ENCODE results near the gene DGCR6L.
"Not testable (repeated sequence)": the region's sequence is repeated elsewhere in the genome, so short reads cannot be mapped to it uniquely, and the experiment has no call there.

DGCR6L gene

GRCh38 chr22:20310773-20311172, 9.1 kb downstream of the DGCR6L start:
- in situ Hi-C loops (cut with MboI; ENCODE audit: low sequenced_read_pairs): not testable (repeated sequence)

DNA sequence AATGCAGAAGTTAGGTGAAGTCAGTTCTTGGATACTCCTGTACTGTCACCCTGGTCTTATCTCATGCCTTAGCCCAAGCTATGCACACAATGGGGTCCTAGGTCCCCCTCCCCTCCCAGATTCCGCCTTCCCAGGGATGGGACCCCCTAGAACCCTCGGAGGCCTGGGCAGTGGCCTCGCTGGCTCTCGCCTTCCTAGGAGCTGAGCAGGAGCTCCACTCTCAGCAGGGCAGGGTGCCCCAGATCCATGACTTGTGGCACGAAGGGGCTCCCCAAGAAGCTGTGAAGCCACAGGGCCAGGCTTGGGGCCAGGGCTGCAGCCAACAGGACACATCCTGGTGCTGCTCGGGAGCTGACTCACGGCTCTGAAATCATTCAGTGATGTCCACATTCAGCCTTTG, 9.7 kb downstream of the DGCR6L start:
- in situ Hi-C loops (cut with MboI; ENCODE audit: low sequenced_read_pairs): not testable (repeated sequence)

DNA sequence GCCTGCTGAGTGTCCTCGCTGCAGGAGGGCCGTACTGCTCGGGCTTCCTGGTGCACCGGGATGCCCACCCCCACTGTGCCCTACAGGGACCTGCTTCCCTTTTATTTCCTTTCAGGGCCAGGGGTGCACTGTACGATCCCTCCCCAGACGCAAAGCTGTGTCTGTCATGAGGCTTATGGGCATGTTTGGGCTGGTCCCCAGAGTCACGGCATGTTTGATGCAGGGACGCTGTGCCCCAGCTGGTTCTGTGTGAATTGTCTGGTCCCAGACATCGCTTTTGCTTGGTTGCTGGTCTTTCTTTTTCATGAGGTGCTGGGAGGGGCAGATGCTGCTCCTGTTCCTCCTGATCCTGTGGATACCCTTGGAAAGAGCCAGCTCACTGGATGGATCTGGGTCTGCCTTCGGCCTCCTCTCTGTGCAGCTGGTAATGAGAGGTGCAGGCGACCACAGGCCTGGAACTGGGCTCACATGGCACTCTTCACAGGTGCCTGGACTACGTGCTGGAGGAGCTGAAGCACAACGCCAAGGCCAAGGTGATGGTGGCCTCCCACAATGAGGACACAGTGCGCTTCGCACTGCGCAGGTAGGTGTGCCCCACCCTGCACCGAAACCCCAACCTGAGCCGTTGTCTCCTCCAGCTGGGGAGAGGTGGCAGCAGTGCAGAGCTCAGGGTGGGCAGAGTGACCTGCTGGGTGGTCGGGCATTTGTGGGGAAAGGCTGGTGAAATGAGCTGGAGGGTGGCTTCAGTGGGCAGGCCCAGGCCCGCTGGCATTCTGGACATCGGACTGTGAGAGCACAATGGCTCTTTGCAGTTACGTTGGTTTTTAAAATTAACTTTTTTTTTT, 10.8 kb downstream of the DGCR6L start:
- in situ Hi-C loops (cut with MboI; ENCODE audit: low sequenced_read_pairs): not testable (repeated sequence)

- in situ Hi-C loops (cut with MboI; ENCODE audit: low sequenced_read_pairs): not testable (repeated sequence)
These were observed 12.1 kb downstream of the DGCR6L start for GRCh38 chr22:20307448-20308447.

DNA sequence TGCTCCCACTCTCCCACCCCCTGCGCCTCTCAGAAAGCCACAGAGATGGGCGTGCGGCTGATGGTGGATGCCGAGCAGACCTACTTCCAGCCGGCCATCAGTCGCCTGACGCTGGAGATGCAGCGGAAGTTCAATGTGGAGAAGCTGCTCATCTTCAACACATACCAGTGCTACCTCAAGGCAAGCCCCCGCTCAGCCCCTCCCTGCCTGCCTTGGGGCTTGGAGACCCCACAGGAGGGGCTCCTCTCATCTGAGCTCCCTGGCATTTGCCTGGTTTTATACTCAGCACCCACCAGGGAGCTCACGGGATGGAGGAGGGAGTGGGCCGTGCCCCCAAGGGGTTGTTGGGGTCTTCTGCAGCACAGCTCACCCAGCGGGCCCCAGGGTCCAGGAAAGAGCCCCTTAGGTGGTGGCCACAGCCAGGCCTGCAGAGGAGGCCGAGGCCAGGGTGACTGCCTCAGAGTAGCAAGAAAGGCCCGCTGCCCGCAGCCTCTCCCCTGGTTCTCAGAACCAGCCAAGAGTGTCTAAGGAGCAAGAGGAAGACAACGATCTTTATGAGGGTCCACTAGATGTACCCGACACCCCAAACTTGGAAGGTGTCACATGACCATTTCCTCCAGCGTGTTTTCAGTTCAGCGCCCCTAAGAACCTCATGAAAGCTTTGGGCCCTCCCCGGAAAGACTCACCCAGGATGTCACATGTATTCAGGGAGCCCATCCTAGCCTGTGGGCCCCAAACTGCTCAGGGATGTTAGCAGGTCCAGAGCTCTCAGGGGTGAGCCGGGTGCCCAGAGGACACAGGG, 13.0 kb downstream of the DGCR6L start:
- in situ Hi-C loops (cut with MboI; ENCODE audit: low sequenced_read_pairs): not testable (repeated sequence)

- in situ Hi-C loops (cut with MboI; ENCODE audit: low sequenced_read_pairs): no loop called here
These were observed 13.8 kb downstream of the DGCR6L start for GRCh38 chr22:20305894-20306645.

DNA sequence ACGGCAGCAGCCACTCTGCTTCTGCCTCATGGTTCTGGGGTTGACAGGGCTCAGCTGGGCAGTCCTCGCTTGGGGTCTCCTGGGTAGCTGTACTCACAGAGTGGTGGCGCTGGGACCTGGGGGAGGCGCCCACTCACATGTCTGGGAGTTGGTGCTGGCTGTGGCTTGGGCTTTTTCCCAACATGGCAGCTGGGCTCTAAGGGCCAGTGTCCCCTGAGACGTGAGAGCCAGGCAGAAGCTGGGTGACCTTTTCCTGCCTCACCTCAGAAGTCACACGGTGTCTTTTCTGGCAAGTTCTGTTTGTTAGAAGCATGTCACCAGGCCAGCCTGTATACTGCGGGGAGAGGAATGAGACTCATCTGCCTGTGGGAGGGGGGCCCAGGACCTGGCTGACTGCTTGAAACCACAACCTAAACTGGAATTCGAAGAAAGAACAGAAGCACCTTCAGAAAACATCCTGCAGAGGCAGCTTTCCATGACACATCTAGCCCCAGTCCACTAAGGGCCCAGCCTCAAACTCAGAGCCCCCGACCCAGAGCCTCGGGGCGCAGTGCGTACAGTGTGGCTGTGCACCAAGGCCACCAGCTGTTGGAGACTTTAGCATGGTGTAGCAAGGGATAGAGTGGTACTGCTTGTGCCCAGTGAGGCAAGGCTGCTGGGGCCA, 14.5 kb downstream of the DGCR6L start:
- in situ Hi-C loops (cut with MboI; ENCODE audit: low sequenced_read_pairs): not testable (repeated sequence)

GRCh38 chr22:20304646-20305045, 15.2 kb downstream of the DGCR6L start:
- in situ Hi-C loops (cut with MboI; ENCODE audit: low sequenced_read_pairs): no loop called here

DNA sequence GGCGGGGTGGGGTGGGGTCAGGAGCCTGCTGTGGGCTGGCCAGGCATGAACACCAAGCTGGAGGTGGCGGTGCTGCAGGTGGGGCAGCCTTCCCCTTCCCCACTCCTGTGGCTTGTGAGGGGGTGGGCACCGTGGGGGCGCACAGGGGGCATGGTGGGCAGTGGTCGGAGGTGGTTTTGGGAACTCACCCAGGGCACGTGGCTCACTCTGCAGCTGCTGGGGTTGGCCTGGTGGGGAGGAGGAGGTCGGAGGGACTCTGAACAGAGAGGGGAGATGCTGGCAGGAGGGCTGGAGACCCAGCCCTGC, 16.7 kb downstream of the DGCR6L start:
- in situ Hi-C loops (cut with MboI; ENCODE audit: low sequenced_read_pairs): not testable (repeated sequence)

- in situ Hi-C loops (cut with MboI; ENCODE audit: low sequenced_read_pairs): no loop called here
These were observed 17.2 kb downstream of the DGCR6L start for GRCh38 chr22:20302438-20303228.

DNA sequence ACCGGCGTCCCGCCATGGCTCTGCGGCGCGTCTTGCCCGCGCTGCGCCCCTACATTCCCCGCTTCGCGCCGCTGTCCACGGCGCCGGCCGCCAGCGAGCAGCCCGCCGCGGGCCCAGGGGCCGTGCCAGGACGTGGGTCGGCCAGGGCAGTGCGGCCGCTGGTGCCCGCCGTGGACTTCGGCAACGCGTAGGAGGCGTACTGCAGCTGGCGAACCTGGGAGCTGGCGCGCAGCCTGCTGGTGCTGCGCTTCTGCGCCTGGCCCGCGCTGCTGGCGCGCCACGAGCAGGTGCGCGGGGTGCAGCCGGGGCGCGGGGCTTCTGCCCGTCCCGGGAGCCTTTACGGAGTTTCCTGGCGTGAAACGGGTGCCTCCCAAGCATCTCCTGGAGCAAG, 20.1 kb downstream of the DGCR6L start:
- in situ Hi-C loops (cut with MboI; ENCODE audit: low sequenced_read_pairs): no loop called here

- in situ Hi-C loops (cut with MboI; ENCODE audit: low sequenced_read_pairs): no loop called here
These were observed 20.8 kb downstream of the DGCR6L start for GRCh38 chr22:20298803-20299745.

DNA sequence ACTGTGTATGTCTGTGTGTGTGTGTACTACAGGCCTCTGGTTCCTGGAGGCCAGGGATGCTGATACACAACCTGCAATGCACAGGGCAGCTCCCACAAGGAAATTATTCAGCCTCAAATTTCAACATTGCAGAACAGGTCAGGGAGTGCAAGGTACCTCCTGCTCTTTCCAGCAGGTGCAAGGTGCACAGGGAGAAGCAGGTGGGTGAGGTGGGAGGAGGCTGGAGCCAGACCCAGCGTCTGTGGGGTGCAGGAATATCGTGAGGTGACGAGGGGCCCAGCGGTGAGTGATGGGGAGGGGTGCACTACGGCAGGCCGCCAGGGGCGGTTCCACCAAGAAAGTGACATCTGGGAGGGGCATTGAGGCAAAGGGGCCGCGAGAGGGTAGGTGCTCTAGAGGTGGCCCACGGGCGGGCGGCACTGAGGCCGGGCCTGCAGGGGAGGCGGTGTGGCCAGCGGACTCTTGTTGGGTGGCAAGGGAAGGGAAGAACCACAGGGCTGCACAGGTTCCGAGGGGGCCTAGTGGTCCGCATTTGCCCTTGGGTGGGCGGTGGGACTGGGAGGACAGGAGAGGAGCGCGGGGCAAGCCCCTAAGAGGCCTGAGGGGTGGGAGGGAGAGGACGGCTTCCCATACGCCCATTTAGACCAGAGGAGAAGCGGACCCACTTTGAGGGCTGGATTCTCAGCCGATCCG, 21.6 kb downstream of the DGCR6L start:
- in situ Hi-C loops (cut with MboI; ENCODE audit: low sequenced_read_pairs): no loop called here

- in situ Hi-C loops (cut with MboI; ENCODE audit: low sequenced_read_pairs): no loop called here
These were observed 22.3 kb downstream of the DGCR6L start for GRCh38 chr22:20297414-20298109.

DNA sequence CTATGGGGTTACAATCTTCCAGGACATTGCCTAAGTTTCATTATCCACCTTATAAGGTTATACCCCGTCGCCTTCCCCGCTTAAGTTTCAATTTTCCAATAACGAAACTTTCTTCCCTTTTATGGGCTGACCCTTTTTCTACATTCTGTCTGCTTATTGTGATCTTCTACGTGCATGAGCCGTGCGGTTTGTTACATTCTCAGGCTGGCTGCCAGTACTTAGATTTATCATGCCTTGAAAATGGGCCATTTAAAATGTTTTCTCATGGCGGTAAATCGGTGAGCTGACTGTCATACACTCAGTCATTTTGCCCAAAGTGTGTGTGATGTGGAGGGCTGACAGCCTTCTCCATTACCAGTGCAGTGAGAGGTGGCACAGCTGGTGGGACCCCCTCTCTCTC, 23.3 kb downstream of the DGCR6L start:
- in situ Hi-C loops (cut with MboI; ENCODE audit: low sequenced_read_pairs): no loop called here

GRCh38 chr22:20295262-20296064, 24.4 kb downstream of the DGCR6L start:
- in situ Hi-C loops (cut with MboI; ENCODE audit: low sequenced_read_pairs): no loop called here

Data from HL-60/S4 treated with retinoic acid at 250 ng/mL for 4 days and 3 days (cell line).